Neutrophil (primary cell): ENCODE results near the gene GFOD1.
A peak's percentile ranks its signal among the peaks of the same experiment; 100 is the strongest.

ENCODE experiments used
- H3K27ac ChIP-seq: fragments of 200-600 bp; sonication (generic); 2 replicates; pipeline ENCODE4 v1.5.1; 2016; ENCODE audit warnings: mild to moderate bottlenecking, moderate library complexity
- H3K27me3 ChIP-seq: fragments of 200-600 bp; sonication (generic); 2 replicates; pipeline ENCODE4 v1.6.0; 2016; ENCODE audit warnings: mild to moderate bottlenecking
- H3K36me3 ChIP-seq: fragments of 200-600 bp; sonication (generic); 2 replicates; pipeline ENCODE4 v1.5.1; 2017
- H3K4me1 ChIP-seq, 2 experiments: fragments of 200-600 bp in 1 of 2; sonication (generic) in 1 of 2; 1 replicate in 1 of 2; 2 replicates in 1 of 2; pipeline versions ENCODE4 v1.5.1 to v1.6.1; 2013 to 2016; ENCODE audit warnings: low read depth in 1 of 2, low read length in 1 of 2, mild to moderate bottlenecking in 1 of 2, moderate library complexity in 1 of 2; ENCODE audit not compliant: control insufficient read depth in 1 of 2, insufficient read depth in 1 of 2
- H3K4me3 ChIP-seq, 2 experiments: fragments of 200-600 bp in 1 of 2; sonication (generic) in 1 of 2; 1 replicate in 1 of 2; 2 replicates in 1 of 2; pipeline ENCODE4 v1.5.1; 2013 to 2016; ENCODE audit warnings: low read depth in 1 of 2, low read length in 1 of 2, mild to moderate bottlenecking in 1 of 2, moderate library complexity in 1 of 2
- H3K9me3 ChIP-seq: fragments of 200-600 bp; sonication (generic); 2 replicates; pipeline ENCODE4 v1.5.1; 2016
- TF ChIP-seq, protein P1 (sequence below): fragments of 200-600 bp; sonication (generic); IDR thresholded peaks from 2 replicates; pipeline ENCODE4 v1.5.1; 2016; ENCODE audit warnings: antibody characterized with exemption

The GFOD1 gene

DNA sequence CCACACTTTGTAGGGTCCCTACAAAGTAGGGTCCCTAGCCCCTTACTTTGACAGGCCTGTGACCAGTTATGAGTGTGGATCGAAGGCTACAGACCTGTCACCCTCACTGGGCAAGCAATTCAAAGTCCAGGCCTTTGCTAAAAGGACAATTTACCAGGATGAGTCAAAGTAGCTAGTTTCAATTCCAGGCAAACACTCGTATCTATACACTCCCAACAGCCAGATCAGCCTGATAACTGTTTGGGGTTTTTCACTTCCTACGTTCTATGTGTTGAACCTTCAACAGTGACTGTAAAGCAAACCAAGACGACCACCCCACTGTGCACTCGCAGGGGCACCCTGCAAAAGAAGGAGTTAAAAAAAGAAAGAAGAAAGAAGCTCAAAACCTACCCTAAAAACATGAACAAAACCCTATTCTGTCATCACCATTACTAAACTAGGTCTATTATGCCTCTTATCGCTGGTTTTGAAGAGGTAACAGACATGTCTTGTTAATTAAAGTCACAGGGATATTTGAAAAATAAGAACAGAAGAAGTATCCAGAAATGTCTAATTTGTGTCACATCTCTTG, 3.2 kb downstream of the GFOD1 start:
- Histone ChIP-seq H3K27me3 (no peaks in the 10 kb centered on the region), H3K4me1 (peaks cover 57 to 61% of the 10 kb centered on the region in 2 experiments), H3K4me3 (no peak overlapping the region), H3K27ac (no peak overlapping the region), H3K36me3 (no peaks in the 10 kb centered on the region), H3K9me3 (no peaks in the 10 kb centered on the region)
- TF ChIP-seq, protein P1, sequence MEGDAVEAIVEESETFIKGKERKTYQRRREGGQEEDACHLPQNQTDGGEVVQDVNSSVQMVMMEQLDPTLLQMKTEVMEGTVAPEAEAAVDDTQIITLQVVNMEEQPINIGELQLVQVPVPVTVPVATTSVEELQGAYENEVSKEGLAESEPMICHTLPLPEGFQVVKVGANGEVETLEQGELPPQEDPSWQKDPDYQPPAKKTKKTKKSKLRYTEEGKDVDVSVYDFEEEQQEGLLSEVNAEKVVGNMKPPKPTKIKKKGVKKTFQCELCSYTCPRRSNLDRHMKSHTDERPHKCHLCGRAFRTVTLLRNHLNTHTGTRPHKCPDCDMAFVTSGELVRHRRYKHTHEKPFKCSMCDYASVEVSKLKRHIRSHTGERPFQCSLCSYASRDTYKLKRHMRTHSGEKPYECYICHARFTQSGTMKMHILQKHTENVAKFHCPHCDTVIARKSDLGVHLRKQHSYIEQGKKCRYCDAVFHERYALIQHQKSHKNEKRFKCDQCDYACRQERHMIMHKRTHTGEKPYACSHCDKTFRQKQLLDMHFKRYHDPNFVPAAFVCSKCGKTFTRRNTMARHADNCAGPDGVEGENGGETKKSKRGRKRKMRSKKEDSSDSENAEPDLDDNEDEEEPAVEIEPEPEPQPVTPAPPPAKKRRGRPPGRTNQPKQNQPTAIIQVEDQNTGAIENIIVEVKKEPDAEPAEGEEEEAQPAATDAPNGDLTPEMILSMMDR = no peak

- peak overlapping the region; percentile 68 for H3K27ac ChIP-seq
- TF ChIP-seq, protein P1 = no peak
- no peak overlapping the region for H3K4me3 ChIP-seq
- H3K27me3 ChIP-seq = no peaks in the 10 kb centered on the region
- no peaks in the 10 kb centered on the region for H3K36me3 ChIP-seq
- H3K4me1 ChIP-seq = peaks cover 44 to 47% of the 10 kb centered on the region in 2 experiments
- no peaks in the 10 kb centered on the region for H3K9me3 ChIP-seq
These were observed 6.5 kb downstream of the GFOD1 start for GRCh38 chr6:13480631-13481501.

DNA sequence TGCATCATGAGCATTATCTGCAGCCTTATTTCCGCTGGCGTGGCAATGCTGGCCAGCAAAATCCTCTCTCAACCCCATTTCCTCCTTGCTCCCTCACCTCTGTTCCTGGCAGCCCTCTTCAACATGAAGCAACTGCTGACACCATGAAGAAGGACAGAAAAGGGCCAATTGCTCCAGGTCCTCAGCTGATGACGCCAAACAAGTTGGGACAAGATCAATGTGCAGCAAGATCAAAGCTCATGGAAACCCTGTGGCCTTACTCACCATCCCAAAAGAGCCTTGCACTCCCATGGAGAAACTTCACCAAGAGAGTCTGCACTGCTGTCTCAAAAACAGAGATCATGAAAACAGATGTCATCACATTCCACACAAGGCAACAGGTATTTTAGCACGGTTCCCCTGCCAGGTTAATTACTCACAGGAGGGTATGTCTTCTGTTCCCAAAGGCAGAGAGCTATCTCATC, 7.4 kb downstream of the GFOD1 start:
- Histone ChIP-seq H3K36me3 (no peaks in the 10 kb centered on the region), H3K4me1 (peaks cover 35 to 40% of the 10 kb centered on the region in 2 experiments), H3K9me3 (no peaks in the 10 kb centered on the region), H3K4me3 (no peak overlapping the region), H3K27ac (peak overlapping the region; percentile 68), H3K27me3 (no peaks in the 10 kb centered on the region)
- TF ChIP-seq, protein P1 = no peak

- no peaks in the 10 kb centered on the region for H3K27me3 ChIP-seq
- peak overlapping the region; percentile 68 for H3K27ac ChIP-seq
- H3K4me1 ChIP-seq = peaks cover 34 to 40% of the 10 kb centered on the region in 2 experiments
- no peaks in the 10 kb centered on the region for H3K36me3 ChIP-seq
- TF ChIP-seq, protein P1 = no peak
- no peaks in the 10 kb centered on the region for H3K9me3 ChIP-seq
- no peak overlapping the region for H3K4me3 ChIP-seq
These were observed 8.1 kb downstream of the GFOD1 start for GRCh38 chr6:13479206-13479800.

- TF ChIP-seq, protein P1 = no peak
- no peaks in the 10 kb centered on the region for H3K36me3 ChIP-seq
- peaks cover 35 to 44% of the 10 kb centered on the region in 2 experiments for H3K4me1 ChIP-seq
- H3K9me3 ChIP-seq = no peaks in the 10 kb centered on the region
- no peak overlapping the region for H3K4me3 ChIP-seq
- peak overlapping the region; percentile 68 for H3K27ac ChIP-seq
- H3K27me3 ChIP-seq = no peaks in the 10 kb centered on the region
These were observed 8.9 kb downstream of the GFOD1 start for GRCh38 chr6:13478525-13478966.
